ENCODE measurements around the gene KIF2C. TPM values are rescaled to one million over a fixed set of nuclear protein-coding genes. Genes with fewer than 3 reads are reported as not detected.

The KIF2C gene
- total RNA-seq, 1 donor from 2014 or later = 0.93 TPM

- Histone ChIP-seq H3K4me3 (peak overlapping the region; percentile 8), H3K27ac (peak overlapping the region; percentile 100)
Observed at GRCh38 chr1:44806025-44806703, 66.5 kb downstream of the KIF2C start.

GRCh38 chr1:44806704-44807363 lies 67.2 kb downstream of the KIF2C start, which contains the start of gene DYNLT4:
Gene DYNLT4, minus strand, starts transcription at chr1:44807351. Its CDS starts 683 bp downstream, at chr1:44806668.
- no peak for ATAC-seq
- peak within 1 kb of the TSS; percentile 100 for H3K27ac ChIP-seq

More at GRCh38 chr1:44806025-44806703, 66.5 kb downstream of the KIF2C start:
- Histone ChIP-seq H3K36me3 (peaks cover 44% of the 10 kb centered on the region), H3K4me1 (peaks cover 81% of the 10 kb centered on the region), H3K27me3 (no peaks in the 10 kb centered on the region), H3K9me3 (no peaks in the 10 kb centered on the region)
- ATAC-seq = no peak
- no peak for TF ChIP-seq CTCF (IDR thresholded peaks at IDR 0.05)
- intact Hi-C loops (cut with DNase I) = no loop called here
- peak; percentile 70 for DNase-seq

GRCh38 chr1:44807364-44808062 lies 67.9 kb downstream of the KIF2C start:
- peak; percentile 82 for ATAC-seq
- no peak for TF ChIP-seq CTCF (IDR thresholded peaks at IDR 0.05)
- H3K27me3 ChIP-seq = no peaks in the 10 kb centered on the region
- peak overlapping the region; percentile 45 for H3K4me3 ChIP-seq
- intact Hi-C loops (cut with DNase I) = no loop called here
- DNase-seq = peak; percentile 98
- peak overlapping the region; percentile 100 for H3K27ac ChIP-seq
- peaks cover 44% of the 10 kb centered on the region for H3K36me3 ChIP-seq
- no peaks in the 10 kb centered on the region for H3K9me3 ChIP-seq
- peaks cover 78% of the 10 kb centered on the region for H3K4me1 ChIP-seq

More at GRCh38 chr1:44806704-44807363, 67.2 kb downstream of the KIF2C start, which contains the start of gene DYNLT4:
- peaks cover 44% of the 10 kb centered on the region for H3K36me3 ChIP-seq
- H3K27me3 ChIP-seq = no peaks in the 10 kb centered on the region
- DNase-seq = no peak
- no peaks in the 10 kb centered on the region for H3K9me3 ChIP-seq
- peaks cover 81% of the 10 kb centered on the region for H3K4me1 ChIP-seq
- intact Hi-C loops (cut with DNase I) = no loop called here
- no peak for TF ChIP-seq CTCF (IDR thresholded peaks at IDR 0.05)
- peak within 1 kb of the TSS; percentile 45 for H3K4me3 ChIP-seq

- DNase-seq = peak; percentile 85
- Histone ChIP-seq H3K27me3 (no peaks in the 10 kb centered on the region), H3K4me1 (peaks cover 76% of the 10 kb centered on the region), H3K27ac (peak within 1 kb of the TSS; percentile 100), H3K9me3 (no peaks in the 10 kb centered on the region), H3K36me3 (peaks cover 36% of the 10 kb centered on the region), H3K4me3 (peak within 1 kb of the TSS; percentile 45)
- ATAC-seq = peak; percentile 5
- no peak for TF ChIP-seq CTCF (IDR thresholded peaks at IDR 0.05)
- intact Hi-C loops (cut with DNase I) = no loop called here
Observed at GRCh38 chr1:44808063-44808937, 68.7 kb downstream of the KIF2C start, which contains the start of gene BTBD19. Gene BTBD19, plus strand, starts transcription at chr1:44808523. Its CDS starts 298 bp downstream, at chr1:44808821.
